Small intestine (tissue), 7 donors: ENCODE data around the gene TMEM267. TPM values are rescaled to one million over a fixed set of nuclear protein-coding genes. Genes with fewer than 3 reads are reported as not detected.
A peak's percentile ranks its signal among the peaks of the same experiment; 100 is the strongest.
"Not testable (repeated sequence)": the region's sequence is repeated elsewhere in the genome, so short reads cannot be mapped to it uniquely, and the experiment has no call there.

ENCODE experiments used
- DNase-seq, 2 donors: peaks; one replicate each; pipeline versions ENCODE4 v3.0.0 to v3.0.0-alpha.2; 2013
- FAIRE-seq: peaks from 2 replicates; lab custom pipeline; 2012; peaks lifted over from hg19 to GRCh38; lab: Jason Lieb, UNC
- H3K27ac ChIP-seq, 3 donors: one replicate each; pipeline ENCODE4 v1.5.1; 2013; ENCODE audit warnings: low read length in 2 of 3, mild to moderate bottlenecking in 2 of 3, control low read depth in 1 of 3, inconsistent platforms in 1 of 3, low read depth in 1 of 3, moderate library complexity in 1 of 3
- H3K27me3 ChIP-seq, 3 donors: one replicate each; pipeline ENCODE4 v1.6.1; 2013; ENCODE audit warnings: low read length in 3 of 3, inconsistent platforms in 1 of 3; ENCODE audit not compliant: control insufficient read depth in 3 of 3, insufficient read depth in 3 of 3
- H3K36me3 ChIP-seq, 3 donors: one replicate each; pipeline ENCODE4 v1.6.1; 2013; ENCODE audit warnings: low read length in 3 of 3, inconsistent platforms in 1 of 3, low read depth in 1 of 3, mild to moderate bottlenecking in 1 of 3, moderate library complexity in 1 of 3; ENCODE audit not compliant: control insufficient read depth in 3 of 3, insufficient read depth in 2 of 3
- H3K4me1 ChIP-seq, 3 donors: one replicate each; pipeline ENCODE4 v1.6.1; 2013; ENCODE audit warnings: low read length in 2 of 3, inconsistent platforms in 1 of 3, low read depth in 1 of 3, mild to moderate bottlenecking in 1 of 3, moderate library complexity in 1 of 3; ENCODE audit not compliant: control insufficient read depth in 3 of 3, insufficient read depth in 2 of 3
- H3K4me3 ChIP-seq, 3 donors: one replicate each; pipeline ENCODE4 v1.5.1; 2013; ENCODE audit warnings: low read length in 3 of 3, control low read depth in 1 of 3, inconsistent platforms in 1 of 3, low read depth in 1 of 3, mild to moderate bottlenecking in 1 of 3, moderate library complexity in 1 of 3
- H3K9me3 ChIP-seq, 2 donors: one replicate each; pipeline ENCODE4 v1.6.1; 2013; ENCODE audit warnings: low read depth in 1 of 2, low read length in 1 of 2; ENCODE audit not compliant: control insufficient read depth in 2 of 2, insufficient read depth in 1 of 2
- WGBS, 3 donors: extraction: QIAGEN DNeasy Blood & Tissue Kit; methylation state at CpG; one replicate each; pipeline ENCODE4 v1.1.7; 2013; 5-methylcytosine and 5-hydroxymethylcytosine counted together
- polyA plus RNA-seq, 4 donors: library from polyadenylated mRNA; stranded (reverse) in 3 of 4; unstranded in 1 of 4; fragments of 200-250 nt in 3 of 4; fragments of 120-200 nt in 1 of 4; gene quantifications; one replicate each; pipeline versions ENCODE4 v1.2.1 to v1.2.3, GENCODE V29; 2013
- donor health status: healthy with polysubstance abuse.
- donor health status: control.
- donor health status: control.
- donor health status: Bipolar disorder and iron deficiency.
- donor health status: healthy.

Gene TMEM267
- polyA plus RNA-seq, 4 donors, result 2.7 to 12.3 (median 5.5) TPM

GRCh38 chr5:43482490-43483297 lies 971 bp downstream of the TMEM267 start:
- H3K4me1 ChIP-seq, result peaks cover 0 to 5% (median 0%) of the 10 kb centered on the region in 3 donors
- DNase-seq, result peak; percentile 19 to 37
- peak overlapping the region; percentile 85 to 96 (median 93) for H3K4me3 ChIP-seq
- peak overlapping the region; percentile 91 to 99 (median 98) for H3K27ac ChIP-seq
- H3K9me3 ChIP-seq, result no peaks in the 10 kb centered on the region
- 21 to 40% (median 24%) methylated on average over 6 of the region's 6 CpGs for WGBS, 3 donors
- no peak for FAIRE-seq
- H3K36me3 ChIP-seq, result no peaks in the 10 kb centered on the region
- no peaks in the 10 kb centered on the region for H3K27me3 ChIP-seq

- DNase-seq (peak in 1 of 2 donors; percentile 5), FAIRE-seq (no peak)
- H3K4me1 ChIP-seq, result no peaks in the 10 kb centered on the region
- 84 to 91% (median 89%) methylated on average over 6 of the region's 6 CpGs for WGBS, 3 donors
- peaks cover 0 to 9% of the 10 kb centered on the region in 2 donors for H3K9me3 ChIP-seq
- H3K4me3 ChIP-seq, result no peak overlapping the region
- no peaks in the 10 kb centered on the region for H3K27me3 ChIP-seq
- H3K27ac ChIP-seq, result no peak overlapping the region
- H3K36me3 ChIP-seq, result no peaks in the 10 kb centered on the region
These were observed 13.8 kb downstream of the TMEM267 start for GRCh38 chr5:43469671-43470391.

DNA sequence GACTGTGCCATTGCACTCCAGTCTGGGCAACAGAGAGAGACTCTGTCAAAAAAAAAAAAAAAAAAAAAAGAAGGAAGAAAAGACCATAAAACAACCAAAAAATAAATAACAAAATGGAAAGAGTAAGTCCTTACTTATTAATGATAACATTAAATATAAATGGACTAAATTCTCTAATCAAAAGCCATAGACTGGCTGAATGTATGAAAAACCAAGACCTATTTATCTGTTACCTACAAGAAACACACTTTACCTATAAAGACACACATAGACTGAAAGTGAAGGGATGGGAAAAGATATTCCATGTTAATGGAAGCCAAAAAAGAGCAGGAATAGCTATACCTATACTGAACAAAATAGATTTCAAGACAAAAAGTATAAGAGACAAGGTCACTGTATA lies 16.6 kb downstream of the TMEM267 start:
- H3K4me3 ChIP-seq, result no peak overlapping the region
- H3K27ac ChIP-seq, result no peak overlapping the region
- H3K9me3 ChIP-seq, result peaks cover 0 to 9% of the 10 kb centered on the region in 2 donors
- H3K36me3 ChIP-seq, result no peaks in the 10 kb centered on the region
- no peaks in the 10 kb centered on the region for H3K27me3 ChIP-seq
- FAIRE-seq, result no peak
- H3K4me1 ChIP-seq, result no peaks in the 10 kb centered on the region
- DNase-seq, result no peak

- WGBS, 3 donors, result 93 to 97% (median 97%) methylated on average over 3 of the region's 3 CpGs
- H3K36me3 ChIP-seq, H3K4me3 ChIP-seq, H3K4me1 ChIP-seq, FAIRE-seq, DNase-seq, H3K27ac ChIP-seq, H3K27me3 ChIP-seq: not testable (repeated sequence)
- H3K9me3 ChIP-seq, result peaks cover 0 to 17% of the 10 kb centered on the region in 2 donors
These were observed 18.2 kb downstream of the TMEM267 start for GRCh38 chr5:43465455-43465854.

GRCh38 chr5:43461066-43461465 lies 22.6 kb downstream of the TMEM267 start:
- Histone ChIP-seq H3K4me3 (no peak overlapping the region), H3K36me3 (peaks cover 0 to 12% (median 0%) of the 10 kb centered on the region in 3 donors), H3K27me3 (no peaks in the 10 kb centered on the region), H3K9me3 (peaks cover 0 to 16% of the 10 kb centered on the region in 2 donors), H3K27ac (no peak overlapping the region), H3K4me1 (no peaks in the 10 kb centered on the region)
- FAIRE-seq (no peak), DNase-seq (no peak)
- 95 to 100% (median 100%) methylated on average over 1 of the region's 1 CpG for WGBS, 3 donors

DNA sequence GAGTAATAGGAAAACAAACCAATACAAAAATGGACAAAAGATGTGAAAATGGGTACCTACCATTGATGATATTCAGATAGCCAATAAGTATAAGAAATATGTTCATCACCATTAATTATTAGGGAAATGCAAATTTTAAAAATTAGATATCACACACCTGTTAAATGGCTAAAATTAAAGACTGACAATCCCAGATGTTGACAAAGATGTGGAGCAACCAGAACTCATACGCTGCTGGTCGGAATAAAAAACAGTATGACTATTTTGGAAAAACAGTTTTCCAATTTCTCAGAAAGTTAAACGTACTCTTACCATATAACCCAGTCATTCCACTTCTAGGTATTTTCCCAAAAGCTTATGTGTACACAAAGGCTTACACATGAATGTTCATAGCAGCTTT lies 27.1 kb downstream of the TMEM267 start:
- H3K36me3 ChIP-seq, result peaks cover 0 to 16% (median 0%) of the 10 kb centered on the region in 3 donors
- H3K4me1 ChIP-seq, result no peaks in the 10 kb centered on the region
- no peak overlapping the region for H3K27ac ChIP-seq
- DNase-seq (no peak), FAIRE-seq (no peak)
- WGBS, 3 donors, result 94 to 96% (median 96%) methylated on average over 3 of the region's 3 CpGs
- no peaks in the 10 kb centered on the region for H3K27me3 ChIP-seq
- H3K4me3 ChIP-seq, result no peak overlapping the region
- peaks cover 0 to 16% of the 10 kb centered on the region in 2 donors for H3K9me3 ChIP-seq

GRCh38 chr5:43441575-43441974 lies 42.1 kb downstream of the TMEM267 start:
- H3K27ac ChIP-seq, FAIRE-seq, H3K36me3 ChIP-seq, H3K4me1 ChIP-seq, H3K27me3 ChIP-seq, H3K4me3 ChIP-seq, DNase-seq: not testable (repeated sequence)
- H3K9me3 ChIP-seq, result peaks cover 0 to 10% of the 10 kb centered on the region in 2 donors

- no peak overlapping the region for H3K27ac ChIP-seq
- FAIRE-seq, result no peak
- 85 to 94% (median 87%) methylated on average over 3 of the region's 3 CpGs for WGBS, 3 donors
- no peak overlapping the region for H3K4me3 ChIP-seq
- peaks cover 0 to 13% (median 0%) of the 10 kb centered on the region in 3 donors for H3K4me1 ChIP-seq
- DNase-seq, result no peak
- peaks cover 0 to 3% of the 10 kb centered on the region in 2 donors for H3K9me3 ChIP-seq
- H3K27me3 ChIP-seq, result no peaks in the 10 kb centered on the region
- no peaks in the 10 kb centered on the region for H3K36me3 ChIP-seq
These were observed 46.5 kb downstream of the TMEM267 start for GRCh38 chr5:43437062-43437660.
